ENCODE data around the gene C7. TPM values are rescaled to one million over a fixed set of nuclear protein-coding genes. Genes with fewer than 3 reads are reported as not detected.
"Not testable (repeated sequence)": the region's sequence is repeated elsewhere in the genome, so short reads cannot be mapped to it uniquely, and the experiment has no call there.

Gene C7
- total RNA-seq, 2 donors from 2014 or later = 288 to 392 TPM

DNA sequence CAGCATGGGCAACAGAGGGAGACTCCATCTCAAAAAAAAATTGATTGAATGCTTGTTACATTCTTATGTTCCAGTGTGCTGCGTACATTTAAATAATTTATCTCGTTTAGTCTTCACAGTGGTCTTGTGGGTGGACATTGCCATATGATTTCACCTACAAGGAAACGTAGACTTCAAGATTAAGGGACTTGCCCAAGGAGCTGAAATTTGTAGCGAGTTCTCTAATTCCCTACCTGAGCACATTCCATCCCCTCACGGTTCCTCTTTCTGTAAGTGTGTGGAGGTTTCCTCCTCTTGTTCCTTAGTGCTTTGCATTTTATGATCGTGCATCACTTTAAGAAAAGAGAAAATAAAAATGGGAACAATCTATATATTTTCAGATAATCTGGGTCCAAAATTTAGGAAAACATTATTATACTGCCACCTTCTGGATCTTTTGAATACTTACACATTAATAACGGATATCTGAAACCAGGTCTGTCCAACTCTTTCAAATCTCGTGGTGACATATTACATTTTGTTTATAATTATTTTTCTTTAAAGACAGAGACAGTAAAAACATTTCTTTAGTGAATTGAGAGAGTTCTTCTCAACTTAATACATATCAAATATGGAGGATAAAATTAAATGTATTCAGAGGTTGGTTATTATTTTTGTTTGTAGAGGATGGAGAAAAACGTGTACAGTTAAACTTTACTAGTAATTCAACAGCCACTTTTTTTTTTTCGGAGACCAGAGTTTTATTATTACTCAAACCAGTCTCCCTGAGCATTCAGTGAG lies 29.9 kb upstream of the C7 start:
- intact Hi-C loops (cut with DNase I) = no loop called here
- H3K36me3 ChIP-seq (replicated peaks in 1 of 2; ENCODE audit: insufficient read depth in 1 of 2, low read depth in 2 of 2) = no peaks in the 10 kb centered on the region
- H3K9me3 ChIP-seq = no peaks in the 10 kb centered on the region
- H3K27ac ChIP-seq = no peak overlapping the region
- DNase-seq = no peak
- TF ChIP-seq, protein P1, sequence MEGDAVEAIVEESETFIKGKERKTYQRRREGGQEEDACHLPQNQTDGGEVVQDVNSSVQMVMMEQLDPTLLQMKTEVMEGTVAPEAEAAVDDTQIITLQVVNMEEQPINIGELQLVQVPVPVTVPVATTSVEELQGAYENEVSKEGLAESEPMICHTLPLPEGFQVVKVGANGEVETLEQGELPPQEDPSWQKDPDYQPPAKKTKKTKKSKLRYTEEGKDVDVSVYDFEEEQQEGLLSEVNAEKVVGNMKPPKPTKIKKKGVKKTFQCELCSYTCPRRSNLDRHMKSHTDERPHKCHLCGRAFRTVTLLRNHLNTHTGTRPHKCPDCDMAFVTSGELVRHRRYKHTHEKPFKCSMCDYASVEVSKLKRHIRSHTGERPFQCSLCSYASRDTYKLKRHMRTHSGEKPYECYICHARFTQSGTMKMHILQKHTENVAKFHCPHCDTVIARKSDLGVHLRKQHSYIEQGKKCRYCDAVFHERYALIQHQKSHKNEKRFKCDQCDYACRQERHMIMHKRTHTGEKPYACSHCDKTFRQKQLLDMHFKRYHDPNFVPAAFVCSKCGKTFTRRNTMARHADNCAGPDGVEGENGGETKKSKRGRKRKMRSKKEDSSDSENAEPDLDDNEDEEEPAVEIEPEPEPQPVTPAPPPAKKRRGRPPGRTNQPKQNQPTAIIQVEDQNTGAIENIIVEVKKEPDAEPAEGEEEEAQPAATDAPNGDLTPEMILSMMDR (IDR thresholded peaks at IDR 0.05) = peak; percentile 48 to 68 (median 59)
- TF ChIP-seq POLR2A (IDR thresholded peaks at IDR 0.05) = no peak
- WGBS, 2 donors = 22 to 26% methylated on average over 10 of the region's 10 CpGs
- H3K27me3 ChIP-seq = no peaks in the 10 kb centered on the region
- no peak for ATAC-seq
- no peaks in the 10 kb centered on the region for H3K4me1 ChIP-seq
- no peak overlapping the region for H3K4me3 ChIP-seq

DNA sequence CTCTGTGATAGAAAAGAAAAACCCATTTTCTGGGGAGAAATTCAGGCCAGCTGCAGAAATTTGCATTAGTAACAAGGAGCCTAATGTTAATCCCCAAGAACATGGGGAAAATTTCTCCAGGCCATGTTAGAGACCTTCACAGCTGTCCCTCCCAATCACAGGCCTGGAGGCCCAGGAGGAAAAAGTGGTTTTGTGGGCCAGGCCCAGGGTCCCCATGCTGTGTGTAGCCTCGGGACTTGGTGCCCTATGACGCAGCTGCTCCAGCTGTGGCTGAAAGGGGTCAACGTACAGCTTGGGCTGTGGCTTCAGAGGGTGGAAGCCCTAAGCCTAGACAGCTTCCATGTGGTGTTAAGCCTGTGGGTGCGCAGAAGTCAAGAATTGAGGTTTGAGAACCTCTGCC lies 27.0 kb upstream of the C7 start:
- no peaks in the 10 kb centered on the region for H3K9me3 ChIP-seq
- no peak for DNase-seq
- TF ChIP-seq, protein P1 (IDR thresholded peaks at IDR 0.05) = no peak
- TF ChIP-seq POLR2A (IDR thresholded peaks at IDR 0.05) = no peak
- no peak overlapping the region for H3K27ac ChIP-seq
- 67 to 88% methylated on average over 4 of the region's 4 CpGs for WGBS, 2 donors
- no peaks in the 10 kb centered on the region for H3K36me3 ChIP-seq (replicated peaks in 1 of 2; ENCODE audit: insufficient read depth in 1 of 2, low read depth in 2 of 2)
- no peak overlapping the region for H3K4me3 ChIP-seq
- no peaks in the 10 kb centered on the region for H3K27me3 ChIP-seq
- intact Hi-C loops (cut with DNase I) = no loop called here
- no peak for ATAC-seq
- H3K4me1 ChIP-seq = no peaks in the 10 kb centered on the region

DNA sequence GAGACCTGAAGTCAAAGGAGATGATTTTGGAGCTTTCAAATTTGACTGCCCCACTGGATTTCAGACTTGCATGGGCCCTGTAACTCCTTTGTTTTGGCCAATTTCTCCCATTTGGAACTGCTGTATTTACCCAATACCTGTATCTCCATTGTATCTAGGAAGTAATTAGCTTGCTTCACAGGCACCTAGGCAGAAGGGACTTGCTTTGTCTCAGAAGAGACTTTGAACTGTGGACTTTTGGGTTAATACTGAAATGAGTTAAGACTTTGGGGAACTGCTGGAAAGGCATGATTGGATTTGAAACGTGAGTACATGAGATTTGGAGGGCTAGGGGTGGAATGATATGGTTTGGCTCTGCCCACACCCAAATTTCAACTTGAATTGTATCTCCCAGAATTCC lies 26.2 kb upstream of the C7 start:
- WGBS, 2 donors = 26 to 36% methylated on average over 1 of the region's 1 CpG
- H3K27ac ChIP-seq; H3K9me3 ChIP-seq; H3K4me3 ChIP-seq; ATAC-seq; H3K36me3 ChIP-seq (replicated peaks in 1 of 2; ENCODE audit: insufficient read depth in 1 of 2, low read depth in 2 of 2); DNase-seq; H3K4me1 ChIP-seq; H3K27me3 ChIP-seq; intact Hi-C loops (cut with DNase I): not testable (repeated sequence)

DNA sequence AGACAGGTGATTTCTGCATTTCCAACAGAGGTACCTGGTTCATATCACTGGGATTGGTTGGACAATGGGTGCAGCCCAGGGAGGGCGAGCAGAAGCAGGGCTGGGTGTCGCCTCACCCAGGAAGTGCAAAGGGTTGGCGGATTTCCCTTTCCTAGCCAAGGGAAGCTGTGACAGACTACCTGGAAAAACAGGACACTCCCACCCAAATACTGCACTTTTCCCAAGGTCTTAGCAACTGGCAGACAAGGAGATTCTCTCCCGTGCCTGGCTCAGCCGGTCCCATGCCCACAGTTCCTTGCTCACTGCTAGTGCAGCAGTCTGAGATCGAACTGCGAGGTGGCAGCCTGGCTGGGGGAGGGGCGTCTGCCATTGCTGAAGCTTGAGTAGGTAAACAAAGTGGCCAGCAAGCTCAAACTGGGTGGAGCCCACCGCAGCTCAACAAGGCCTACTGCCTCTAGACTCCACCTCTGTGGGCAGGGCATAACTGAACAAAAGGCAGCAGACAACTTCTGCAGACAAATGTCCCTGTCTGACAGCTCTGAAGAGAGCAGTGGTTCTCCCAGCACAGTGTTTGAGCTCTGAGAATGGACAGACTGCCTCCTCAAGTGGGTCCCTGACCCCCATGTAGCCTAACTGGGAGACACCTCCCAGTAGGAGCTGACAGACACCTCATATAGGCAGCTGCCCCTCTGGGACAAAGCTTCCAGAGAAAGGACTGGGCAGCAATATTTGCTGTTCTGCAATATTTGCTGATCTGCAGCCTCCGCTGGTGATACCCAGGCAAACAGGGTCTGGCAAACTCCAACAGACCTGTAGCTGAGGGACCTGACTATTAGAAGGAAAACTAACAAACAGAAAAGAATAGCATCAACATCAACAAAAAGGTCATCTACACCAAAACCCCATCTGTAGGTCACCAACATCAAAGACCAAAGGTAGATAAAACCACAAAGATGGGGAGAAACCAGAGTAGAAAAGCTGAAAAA lies 13.6 kb upstream of the C7 start:
- DNase-seq = peak; percentile 41 to 76 (median 63)
- not testable (repeated sequence) for H3K27ac ChIP-seq

DNA sequence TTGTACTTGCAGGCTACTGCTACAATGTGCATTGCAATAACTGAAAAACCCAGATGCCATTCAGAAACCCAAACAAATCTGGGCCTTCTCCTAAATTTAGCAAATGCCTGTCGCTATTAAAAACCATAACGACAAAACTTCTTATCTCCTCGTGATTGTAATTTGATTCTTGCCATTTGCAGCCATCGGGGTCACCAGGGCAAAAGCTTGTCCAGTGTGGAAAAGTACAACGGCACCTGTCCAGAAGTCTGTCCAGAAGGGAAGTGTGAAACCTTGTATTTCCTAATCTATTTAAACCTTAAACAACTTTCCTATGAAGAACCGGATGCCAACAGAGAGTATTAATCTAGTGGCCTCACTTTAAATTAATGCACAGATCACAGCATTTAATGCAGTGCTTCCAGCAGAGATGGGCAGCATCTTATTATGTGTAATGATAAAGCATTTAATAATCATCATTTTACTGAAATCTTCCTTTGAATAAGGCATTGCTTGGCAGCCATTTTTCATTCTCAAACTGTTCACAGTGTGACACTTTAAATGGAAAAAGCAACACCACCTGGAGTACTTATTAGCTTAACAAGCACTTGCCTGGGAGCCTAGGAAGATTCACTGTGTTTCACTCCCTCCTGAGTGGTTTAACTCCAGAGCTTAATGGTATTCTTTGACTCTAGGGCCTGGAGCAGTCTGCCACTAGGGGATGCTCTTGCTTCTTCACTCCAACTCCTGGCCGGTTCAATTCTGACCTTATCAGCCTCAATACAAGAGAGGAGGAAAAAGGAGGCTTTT lies 4.9 kb upstream of the C7 start:
- 6 to 11% methylated on average over 7 of the region's 7 CpGs for WGBS, 2 donors
- Histone ChIP-seq H3K9me3 (no peaks in the 10 kb centered on the region), H3K36me3 (replicated peaks in 1 of 2; ENCODE audit: insufficient read depth in 1 of 2, low read depth in 2 of 2) (no peaks in the 10 kb centered on the region), H3K27me3 (no peaks in the 10 kb centered on the region), H3K27ac (peak overlapping the region in 2 of 4 donors; percentile 27), H3K4me1 (peaks cover 19% of the 10 kb centered on the region), H3K4me3 (no peak overlapping the region)
- ATAC-seq = peak; percentile 95
- peak; percentile 74 to 87 (median 80) for DNase-seq
- TF ChIP-seq, protein P1 (IDR thresholded peaks at IDR 0.05) = peak; percentile 82 to 96 (median 93)
- TF ChIP-seq POLR2A (IDR thresholded peaks at IDR 0.05) = no peak
- intact Hi-C loops (cut with DNase I) = loop anchor here (10.0 kb wide), 1 partner anchor 620 kb away; no protein-coding TSS in a partner anchor

More for the DNA sequence above, 13.6 kb upstream of the C7 start:
- H3K27me3 ChIP-seq; H3K9me3 ChIP-seq; intact Hi-C loops (cut with DNase I); H3K36me3 ChIP-seq (replicated peaks in 1 of 2; ENCODE audit: insufficient read depth in 1 of 2, low read depth in 2 of 2); H3K4me1 ChIP-seq; ATAC-seq; H3K4me3 ChIP-seq: not testable (repeated sequence)
- WGBS, 2 donors = 28 to 55% methylated on average over 10 of the region's 10 CpGs

All from body of pancreas (tissue), 4 donors.